H1 (cell line): ENCODE measurements around the gene FLNC. TPM values are rescaled to one million over a fixed set of nuclear protein-coding genes. Genes with fewer than 3 reads are reported as not detected.
A peak's percentile ranks its signal among the peaks of the same experiment; 100 is the strongest.

Experiments
- CTCF ChIA-PET: fragments of 300-600 bp; sonication (Branson Sonifier 250); formaldehyde crosslinking; loops from one replicate; lab custom pipeline; 2021; ENCODE audit not compliant: partially characterized antibody; lab: Charles Lee
- POLR2A ChIA-PET: fragments of 300-600 bp; sonication (Branson Sonifier 250); formaldehyde crosslinking; loops from one replicate; lab custom pipeline; 2021; ENCODE audit warnings: inconsistent platforms; ENCODE audit not compliant: partially characterized antibody; lab: Charles Lee
- DNase-seq, 2 experiments: peaks; one replicate each; pipeline versions ENCODE4 v3.0.0 to v3.0.0-alpha.2; 2010 to 2022; ENCODE audit warnings: low spot score in 2 of 2, low read depth in 1 of 2, mixed read lengths in 1 of 2
- FAIRE-seq: peaks from 2 replicates; lab custom pipeline; 2011; peaks lifted over from hg19 to GRCh38; lab: Jason Lieb, UNC
- H2AFZ ChIP-seq: 2 replicates; pipeline ENCODE4 v1.8.1; 2012; ENCODE audit warnings: low read length, inconsistent platforms
- H2AK5ac ChIP-seq: 2 replicates; pipeline ENCODE4 v1.6.1; 2013; ENCODE audit warnings: low read depth, low read length
- H2BK120ac ChIP-seq: replicated peaks from 2 replicates; pipeline ENCODE3; 2013; ENCODE audit warnings: low read depth, low read length, inconsistent platforms
- H2BK12ac ChIP-seq: 2 replicates; pipeline ENCODE4 v1.6.1; 2013; ENCODE audit warnings: low read depth, low read length
- H2BK15ac ChIP-seq: 2 replicates; pipeline ENCODE4 v1.6.1; 2013; ENCODE audit warnings: low read length
- H2BK20ac ChIP-seq: 2 replicates; pipeline ENCODE4 v1.6.1; 2013; ENCODE audit warnings: low read length
- H2BK5ac ChIP-seq: 2 replicates; pipeline ENCODE4 v1.6.1; 2013; ENCODE audit warnings: low read depth, low read length
- H3K14ac ChIP-seq: 2 replicates; pipeline ENCODE4 v1.6.1; 2013; ENCODE audit warnings: inconsistent platforms; ENCODE audit not compliant: insufficient read length
- H3K18ac ChIP-seq: 2 replicates; pipeline ENCODE4 v1.6.1; 2013; ENCODE audit warnings: low read length; ENCODE audit errors: extremely low read depth
- H3K23ac ChIP-seq: 2 replicates; pipeline ENCODE4 v1.6.1; 2013; ENCODE audit warnings: inconsistent platforms; ENCODE audit not compliant: insufficient read length
- H3K23me2 ChIP-seq: 2 replicates; pipeline ENCODE4 v1.6.1; 2013; ENCODE audit warnings: low read depth, low read length
- H3K27ac ChIP-seq: 2 replicates; pipeline ENCODE4 v1.6.1; 2011; ENCODE audit warnings: low read depth, low read length, inconsistent platforms
- H3K27me3 ChIP-seq, 4 experiments: replicated peaks in 1 of 4; 1 replicate in 1 of 4; 2 replicates in 3 of 4; pipeline versions ENCODE4 v1.6.1 to v1.8.1; 2011 to 2013; ENCODE audit warnings: low read length in 3 of 4, mild to moderate bottlenecking in 3 of 4, inconsistent platforms in 2 of 4, mixed read lengths in 2 of 4, moderate library complexity in 1 of 4; ENCODE audit not compliant: control insufficient read depth in 3 of 4, insufficient read depth in 3 of 4; ENCODE audit errors: extremely low read depth in 1 of 4
- H3K36me3 ChIP-seq, 4 experiments: 2 replicates each; pipeline versions ENCODE4 v1.6.1 to v1.8.1; 2011 to 2013; ENCODE audit warnings: mild to moderate bottlenecking in 4 of 4, low read length in 3 of 4, moderate library complexity in 2 of 4, control low read depth in 1 of 4, inconsistent platforms in 1 of 4; ENCODE audit not compliant: insufficient read depth in 4 of 4, control insufficient read depth in 2 of 4
- H3K4ac ChIP-seq: replicated peaks from 2 replicates; pipeline ENCODE3; 2013; ENCODE audit warnings: low read length, low read depth, mixed read lengths, inconsistent platforms; ENCODE audit not compliant: insufficient read length
- H3K4me1 ChIP-seq, 4 experiments: replicated peaks in 1 of 4; 1 replicate in 1 of 4; 2 replicates in 3 of 4; pipeline versions ENCODE4 v1.6.1 to v1.8.1; 2011 to 2013; ENCODE audit warnings: low read length in 3 of 4, inconsistent platforms in 2 of 4, mixed read lengths in 1 of 4; ENCODE audit not compliant: insufficient read depth in 4 of 4, control insufficient read depth in 3 of 4
- H3K4me2 ChIP-seq, 2 experiments: 2 replicates each; pipeline versions ENCODE4 v1.6.1 to v1.8.1; 2011 to 2013; ENCODE audit warnings: low read depth in 2 of 2, low read length in 2 of 2, control low read depth in 1 of 2, inconsistent platforms in 1 of 2, mild to moderate bottlenecking in 1 of 2; ENCODE audit not compliant: insufficient read depth in 1 of 2
- H3K4me3 ChIP-seq, 4 experiments: fragments of 200-600, 300-600 bp in 1 of 4; sonication (generic), shearing (Covaris generic), sonication (Bioruptor Twin) in 1 of 4; 2 replicates each; pipeline versions ENCODE4 v1.5.1 to v1.8.1; 2011 to 2016; ENCODE audit warnings: low read length in 4 of 4, low read depth in 3 of 4, control low read depth in 2 of 4, inconsistent platforms in 2 of 4, mild to moderate bottlenecking in 2 of 4, mixed read lengths in 1 of 4, moderate library complexity in 1 of 4; ENCODE audit not compliant: insufficient read depth in 2 of 4; ENCODE audit errors: extremely low read depth in 1 of 4
- H3K56ac ChIP-seq: replicated peaks from 2 replicates; pipeline ENCODE3; 2013; ENCODE audit warnings: low read depth, mild to moderate bottlenecking, mixed read lengths, low read length, inconsistent platforms; ENCODE audit not compliant: insufficient read length
- H3K79me1 ChIP-seq: 2 replicates; pipeline ENCODE4 v1.6.1; 2013; ENCODE audit warnings: low read depth, low read length, control low read depth
- H3K79me2 ChIP-seq, 2 experiments: 2 replicates each; pipeline versions ENCODE4 v1.6.1 to v1.8.1; 2012 to 2013; ENCODE audit warnings: low read length in 2 of 2, mild to moderate bottlenecking in 2 of 2, inconsistent platforms in 1 of 2; ENCODE audit not compliant: insufficient read depth in 2 of 2, control insufficient read depth in 1 of 2
- H3K9ac ChIP-seq, 4 experiments: replicated peaks in 1 of 4; 1 replicate in 1 of 4; 2 replicates in 3 of 4; pipeline versions ENCODE4 v1.6.1 to v1.8.1; 2011 to 2013; ENCODE audit warnings: low read depth in 3 of 4, low read length in 3 of 4, control low read depth in 2 of 4, mild to moderate bottlenecking in 2 of 4, moderate library complexity in 2 of 4, inconsistent platforms in 1 of 4; ENCODE audit errors: extremely low read depth in 1 of 4
- H3K9me3 ChIP-seq, 2 experiments: 2 replicates each; pipeline versions ENCODE4 v1.6.1 to v1.8.1; 2012 to 2013; ENCODE audit warnings: mild to moderate bottlenecking in 2 of 2, moderate library complexity in 2 of 2, control low read depth in 1 of 2, inconsistent platforms in 1 of 2, low read depth in 1 of 2, low read length in 1 of 2, mixed read lengths in 1 of 2; ENCODE audit not compliant: insufficient read depth in 2 of 2
- H4K20me1 ChIP-seq, 2 experiments: replicated peaks in 1 of 2; 2 replicates each; pipeline versions ENCODE3 to v1.8.1; 2011 to 2013; ENCODE audit warnings: inconsistent platforms in 2 of 2, low read length in 2 of 2, mild to moderate bottlenecking in 1 of 2; ENCODE audit not compliant: insufficient read depth in 2 of 2, control insufficient read depth in 1 of 2
- H4K5ac ChIP-seq: 2 replicates; pipeline ENCODE4 v1.6.1; 2013; ENCODE audit warnings: low read length, low read depth, mixed read lengths, inconsistent platforms; ENCODE audit not compliant: insufficient read length
- H4K8ac ChIP-seq: 2 replicates; pipeline ENCODE4 v1.8.0; 2013; ENCODE audit warnings: mild to moderate bottlenecking, moderate library complexity, low read length, inconsistent platforms; ENCODE audit not compliant: insufficient read depth; ENCODE audit errors: extremely low read depth
- H4K91ac ChIP-seq: replicated peaks from 2 replicates; pipeline ENCODE3; 2013; ENCODE audit warnings: low read length, mixed read lengths, inconsistent platforms; ENCODE audit not compliant: insufficient read length
- ASH2L ChIP-seq: fragments of 200-600, 300-600 bp; sonication (generic); IDR thresholded peaks from one replicate; pipeline ENCODE4 v1.7.1; 2017; ENCODE audit warnings: low read length
- BCL11A ChIP-seq, 2 experiments: IDR thresholded peaks; one replicate each; pipeline ENCODE4 v1.6.1; 2011; ENCODE audit warnings: low read depth in 2 of 2, low read length in 2 of 2, mild to moderate bottlenecking in 2 of 2
- BRCA1 ChIP-seq: IDR thresholded peaks from 2 replicates; pipeline ENCODE4 v1.6.1; 2012; ENCODE audit warnings: low read depth, low read length, improper control_type of control experiment
- KDM1A ChIP-seq: fragments of 200-600, 300-600 bp; sonication (generic); IDR thresholded peaks from 2 replicates; pipeline ENCODE4 v1.7.1; 2016; ENCODE audit warnings: mild to moderate bottlenecking, low read length, borderline replicate concordance
- PHF8 ChIP-seq: fragments of 200-600 bp; sonication (generic); conservative IDR thresholded peaks from 2 replicates; pipeline ENCODE4 v1.7.1; 2012; ENCODE audit warnings: low read depth, mild to moderate bottlenecking, inconsistent platforms, low read length, moderate library complexity
- RXRA ChIP-seq: IDR thresholded peaks from 2 replicates; pipeline ENCODE4 v1.6.1; 2011; ENCODE audit warnings: low read depth, mild to moderate bottlenecking, low read length, moderate library complexity; ENCODE audit not compliant: insufficient read depth
- WGBS, 2 experiments: shearing (Covaris generic) in 1 of 2; methylation state at CpG; one replicate each; pipeline versions ENCODE4 v1.1.6 to v1.1.7; 2013 to 2015; ENCODE audit warnings: low lambda C conversion rate in 2 of 2, mixed read lengths in 2 of 2, inconsistent platforms in 1 of 2, low coverage in 1 of 2, missing lambda C conversion rate in 1 of 2; ENCODE audit not compliant: insufficient replicate concordance in 2 of 2, insufficient coverage in 1 of 2, insufficient read length in 1 of 2; ENCODE audit errors: extremely low coverage in 1 of 2, missing lambda C conversion rate in 1 of 2; 5-methylcytosine and 5-hydroxymethylcytosine counted together
- polyA plus RNA-seq, 7 experiments: library from polyadenylated mRNA; depleted of rRNA in 3 of 7; stranded (reverse) in 5 of 7; unstranded in 2 of 7; fragments of >200 nt in 5 of 7; fragments of 200-250 nt in 2 of 7; gene quantifications; 1 replicate in 5 of 7; 2 replicates in 1 of 7; 4 replicates in 1 of 7; pipeline versions ENCODE4 v1.2.1 to v1.2.3, GENCODE V29; 2011 to 2013; ENCODE audit warnings: missing spikeins in 2 of 7, mixed read lengths in 2 of 7
- total RNA-seq: library from RNA; stranded (reverse); fragmentation: NEBNext Ultra II Directional; extraction: Animal tissue kit (Norgen Biotek cat#: 25700); gene quantifications from 2 replicates; pipeline ENCODE4 v1.2.1, GENCODE V29; 2021
- TF ChIP-seq, protein P1 (sequence below): IDR thresholded peaks from 2 replicates; pipeline ENCODE4 v1.6.1; 2011; ENCODE audit warnings: low read length, improper control_type of control experiment
- TF ChIP-seq, protein P2 (sequence below), 3 experiments: IDR thresholded peaks; 1 replicate in 2 of 3; 2 replicates in 1 of 3; pipeline versions ENCODE4 v1.5.1 to v1.6.1; 2011; ENCODE audit warnings: low read length in 3 of 3, mild to moderate bottlenecking in 3 of 3, inconsistent platforms in 2 of 3, low read depth in 1 of 3, moderate library complexity in 1 of 3; ENCODE audit not compliant: insufficient read depth in 1 of 3; ENCODE audit errors: control extremely low read depth in 1 of 3

The FLNC gene
- total and polyA plus RNA-seq, 2 of the 8 experiments (the other 6 are each of a cell fraction or from before 2014, with no cell fraction given) = 1.9 to 10.7 TPM

DNA sequence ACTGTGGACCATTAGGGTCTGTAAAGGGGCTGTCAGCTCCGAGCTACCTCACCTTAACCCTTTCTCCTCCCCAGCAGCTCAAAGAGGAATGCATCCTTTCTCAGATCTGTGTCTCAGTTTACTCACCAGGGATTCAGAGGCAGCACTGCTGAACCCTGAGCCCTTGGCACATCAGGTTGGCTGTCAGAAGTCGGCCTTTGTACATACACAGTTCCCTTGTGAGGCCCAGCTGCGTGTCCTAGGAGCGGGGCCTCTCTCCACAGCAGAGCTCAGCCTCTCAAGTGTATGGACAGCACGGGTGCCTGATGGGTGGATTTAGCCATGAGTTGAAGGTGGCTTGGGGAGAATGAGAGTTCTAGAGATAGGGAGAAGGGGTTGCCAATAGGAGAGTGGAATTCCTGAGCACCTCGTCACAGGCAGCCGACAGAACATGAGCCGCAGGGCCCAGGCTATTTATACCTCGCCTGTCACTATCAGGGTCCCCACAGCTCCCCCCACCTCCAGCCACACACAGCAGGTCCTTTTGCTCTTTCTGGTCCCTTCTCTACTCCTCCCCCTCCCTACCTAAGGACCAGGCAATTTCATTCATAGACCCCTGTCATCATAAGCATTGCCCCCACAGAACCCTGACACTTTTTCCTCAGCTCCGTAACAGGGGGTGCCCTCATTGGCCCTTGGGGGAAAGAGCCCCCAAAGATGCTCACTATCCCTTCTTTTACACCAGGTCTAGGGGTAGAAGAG lies 2.1 kb upstream of the FLNC start:
- peak overlapping the region; percentile 28; the same call in 1 of the 2 replicates for H2BK5ac ChIP-seq
- no peak overlapping the region for H3K56ac ChIP-seq
- FAIRE-seq (no peak), DNase-seq (no peak)
- no peak overlapping the region for H3K4me3 ChIP-seq
- H2AK5ac ChIP-seq = peak overlapping the region; percentile 91; the same call in 1 of the 2 replicates
- peak overlapping the region; percentile 36 for H3K18ac ChIP-seq
- H2BK15ac ChIP-seq = peak overlapping the region; percentile 72
- no peak overlapping the region for H3K4me2 ChIP-seq
- no peak overlapping the region for H3K27ac ChIP-seq
- no peak overlapping the region for H3K9ac ChIP-seq
- no peak overlapping the region for H3K23ac ChIP-seq
- peaks cover 21% of the 10 kb centered on the region for H3K23me2 ChIP-seq
- H4K20me1 ChIP-seq = no peaks in the 10 kb centered on the region
- H3K4me1 ChIP-seq = peaks cover 3 to 45% (median 26%) of the 10 kb centered on the region in 4 experiments
- peak overlapping the region; percentile 39; the same call in 1 of the 2 replicates for H4K8ac ChIP-seq
- H3K79me2 ChIP-seq = no peaks in the 10 kb centered on the region
- no peak overlapping the region for H2BK120ac ChIP-seq
- ChIA-PET CTCF (interaction anchor here (1.1 to 3.2 kb wide), 14 partner anchors 10 to 369 kb away, joined by 3 to 12 read pairs (median 5); no protein-coding TSS in a partner anchor), POLR2A (interaction anchor here (0.9 to 2.2 kb wide), 6 partner anchors 8 to 34 kb away, joined by 3 to 6 read pairs (median 4); partner anchors contain the start of gene ATP6V1F)
- WGBS, 2 experiments = 84% methylated on average over 8 of the region's 10 CpGs; no CpG with 5 or more reads in 1 of the 2 experiments
- peaks cover 8 to 27% (median 27%) of the 10 kb centered on the region in 4 experiments; a peak in 6 of 7 replicates for H3K27me3 ChIP-seq
- H3K4ac ChIP-seq = no peak overlapping the region
- no peak overlapping the region for H2AFZ ChIP-seq
- no peaks in the 10 kb centered on the region for H3K79me1 ChIP-seq
- no peak overlapping the region for H2BK12ac ChIP-seq
- no peak overlapping the region for H2BK20ac ChIP-seq
- no peak overlapping the region for H3K14ac ChIP-seq
- no peaks in the 10 kb centered on the region for H3K9me3 ChIP-seq
- H4K5ac ChIP-seq = no peak overlapping the region
- H3K36me3 ChIP-seq = no peaks in the 10 kb centered on the region
- H4K91ac ChIP-seq = no peak overlapping the region
- no peak for TF ChIP-seq KDM1A
- TF ChIP-seq RXRA = no peak
- TF ChIP-seq, protein P1, sequence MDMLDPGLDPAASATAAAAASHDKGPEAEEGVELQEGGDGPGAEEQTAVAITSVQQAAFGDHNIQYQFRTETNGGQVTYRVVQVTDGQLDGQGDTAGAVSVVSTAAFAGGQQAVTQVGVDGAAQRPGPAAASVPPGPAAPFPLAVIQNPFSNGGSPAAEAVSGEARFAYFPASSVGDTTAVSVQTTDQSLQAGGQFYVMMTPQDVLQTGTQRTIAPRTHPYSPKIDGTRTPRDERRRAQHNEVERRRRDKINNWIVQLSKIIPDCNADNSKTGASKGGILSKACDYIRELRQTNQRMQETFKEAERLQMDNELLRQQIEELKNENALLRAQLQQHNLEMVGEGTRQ = no peak
- no peak for TF ChIP-seq PHF8
- TF ChIP-seq, protein P2, sequence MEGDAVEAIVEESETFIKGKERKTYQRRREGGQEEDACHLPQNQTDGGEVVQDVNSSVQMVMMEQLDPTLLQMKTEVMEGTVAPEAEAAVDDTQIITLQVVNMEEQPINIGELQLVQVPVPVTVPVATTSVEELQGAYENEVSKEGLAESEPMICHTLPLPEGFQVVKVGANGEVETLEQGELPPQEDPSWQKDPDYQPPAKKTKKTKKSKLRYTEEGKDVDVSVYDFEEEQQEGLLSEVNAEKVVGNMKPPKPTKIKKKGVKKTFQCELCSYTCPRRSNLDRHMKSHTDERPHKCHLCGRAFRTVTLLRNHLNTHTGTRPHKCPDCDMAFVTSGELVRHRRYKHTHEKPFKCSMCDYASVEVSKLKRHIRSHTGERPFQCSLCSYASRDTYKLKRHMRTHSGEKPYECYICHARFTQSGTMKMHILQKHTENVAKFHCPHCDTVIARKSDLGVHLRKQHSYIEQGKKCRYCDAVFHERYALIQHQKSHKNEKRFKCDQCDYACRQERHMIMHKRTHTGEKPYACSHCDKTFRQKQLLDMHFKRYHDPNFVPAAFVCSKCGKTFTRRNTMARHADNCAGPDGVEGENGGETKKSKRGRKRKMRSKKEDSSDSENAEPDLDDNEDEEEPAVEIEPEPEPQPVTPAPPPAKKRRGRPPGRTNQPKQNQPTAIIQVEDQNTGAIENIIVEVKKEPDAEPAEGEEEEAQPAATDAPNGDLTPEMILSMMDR (IDR thresholded peaks at IDR 0.05; ENCODE audit: control extremely low read depth in 1 of 3, insufficient read depth in 1 of 3, low read depth in 1 of 3, low read length in 3 of 3) = no peak
- TF ChIP-seq ASH2L = no peak
- TF ChIP-seq BCL11A (IDR thresholded peaks at IDR 0.05; ENCODE audit: low read depth in 2 of 2, low read length in 2 of 2) = no peak
- no peak for TF ChIP-seq BRCA1
